Thymus (tissue), 11 donors: ENCODE data around the gene JAK2. TPM values are rescaled to one million over a fixed set of nuclear protein-coding genes. Genes with fewer than 3 reads are reported as not detected.

ENCODE experiments used
- DNase-seq, 9 donors: peaks; one replicate each; pipeline ENCODE4 v3.0.0-alpha.2; 2013; ENCODE audit warnings: low spot score in 9 of 9, low read depth in 6 of 9, missing footprints in 1 of 9
- H3K27ac ChIP-seq, 2 donors: one replicate each; pipeline ENCODE4 v1.5.1; 2013; ENCODE audit warnings: control low read depth in 1 of 2, low read depth in 1 of 2, low read length in 1 of 2, mild to moderate bottlenecking in 1 of 2, moderate library complexity in 1 of 2
- H3K27me3 ChIP-seq, 2 donors: one replicate each; pipeline ENCODE4 v1.5.1; 2013; ENCODE audit warnings: low read length in 1 of 2; ENCODE audit not compliant: control insufficient read depth in 2 of 2, insufficient read depth in 1 of 2
- H3K36me3 ChIP-seq, 2 donors: one replicate each; pipeline ENCODE4 v1.5.1; 2013; ENCODE audit warnings: low read length in 1 of 2, mild to moderate bottlenecking in 1 of 2, moderate library complexity in 1 of 2; ENCODE audit not compliant: control insufficient read depth in 2 of 2, insufficient read depth in 2 of 2
- H3K4me1 ChIP-seq, 2 donors: one replicate each; pipeline ENCODE4 v1.5.1; 2013; ENCODE audit warnings: low read length in 2 of 2; ENCODE audit not compliant: control insufficient read depth in 2 of 2, insufficient read depth in 2 of 2
- H3K4me3 ChIP-seq, 2 donors: one replicate each; pipeline ENCODE4 v1.5.1; 2013; ENCODE audit warnings: low read length in 2 of 2, control low read depth in 1 of 2, mild to moderate bottlenecking in 1 of 2
- H3K9me3 ChIP-seq, 2 donors: one replicate each; pipeline ENCODE4 v1.5.1; 2013; ENCODE audit warnings: low read length in 1 of 2, mild to moderate bottlenecking in 1 of 2; ENCODE audit not compliant: control insufficient read depth in 2 of 2, insufficient read depth in 1 of 2
- WGBS: extraction: QIAGEN DNeasy Blood & Tissue Kit; methylation state at CpG from one replicate; pipeline ENCODE4 v1.1.7; 2013; 5-methylcytosine and 5-hydroxymethylcytosine counted together
- polyA plus RNA-seq: library from polyadenylated mRNA; stranded (reverse); fragments of 200-250 nt; gene quantifications from one replicate; pipeline ENCODE4 v1.2.3, GENCODE V29; 2013
- total RNA-seq: library from RNA; stranded (reverse); fragments of 120-200 nt; gene quantifications from one replicate; pipeline ENCODE4 v1.2.4, GENCODE V29; 2013
- donor health status: healthy.

The JAK2 gene
- total and polyA plus RNA-seq, 2 donors, result 11.2 to 13.9 TPM

GRCh38 chr9:5043381-5043780 lies 58.3 kb downstream of the JAK2 start:
- no peak for DNase-seq
- WGBS, result over 99% methylated on average over 3 of the region's 3 CpGs

GRCh38 chr9:5044160-5044559 lies 59.1 kb downstream of the JAK2 start:
- Histone ChIP-seq H3K4me1 (no peaks in the 10 kb centered on the region), H3K27ac (no peak overlapping the region), H3K9me3 (peaks cover 5 to 23% of the 10 kb centered on the region in 2 donors), H3K36me3 (peaks cover 7 to 8% of the 10 kb centered on the region in 2 donors), H3K4me3 (no peak overlapping the region), H3K27me3 (no peaks in the 10 kb centered on the region)
- WGBS, result 97% methylated on average over 4 of the region's 4 CpGs
- DNase-seq, result no peak

More at GRCh38 chr9:5043381-5043780, 58.3 kb downstream of the JAK2 start:
- Histone ChIP-seq H3K4me3 (no peak overlapping the region), H3K4me1 (no peaks in the 10 kb centered on the region), H3K9me3 (peaks cover 5 to 23% of the 10 kb centered on the region in 2 donors), H3K36me3 (peaks cover 7 to 8% of the 10 kb centered on the region in 2 donors), H3K27ac (no peak overlapping the region), H3K27me3 (no peaks in the 10 kb centered on the region)

- Histone ChIP-seq H3K36me3 (no peaks in the 10 kb centered on the region), H3K4me3 (no peak overlapping the region), H3K9me3 (no peaks in the 10 kb centered on the region), H3K27ac (no peak overlapping the region), H3K27me3 (no peaks in the 10 kb centered on the region), H3K4me1 (no peaks in the 10 kb centered on the region)
- 100% methylated on average over 1 of the region's 1 CpG for WGBS
- DNase-seq, result no peak
Observed at GRCh38 chr9:5052838-5053237, 67.8 kb downstream of the JAK2 start.

GRCh38 chr9:5062631-5063030 lies 77.6 kb downstream of the JAK2 start:
- H3K27me3 ChIP-seq, result no peaks in the 10 kb centered on the region
- 69% methylated on average over 1 of the region's 1 CpG for WGBS
- no peaks in the 10 kb centered on the region for H3K4me1 ChIP-seq
- no peaks in the 10 kb centered on the region for H3K36me3 ChIP-seq
- DNase-seq, result no peak
- no peak overlapping the region for H3K4me3 ChIP-seq
- no peaks in the 10 kb centered on the region for H3K9me3 ChIP-seq
- H3K27ac ChIP-seq, result no peak overlapping the region

- 97% methylated on average over 1 of the region's 1 CpG for WGBS
- H3K27ac ChIP-seq, result no peak overlapping the region
- no peaks in the 10 kb centered on the region for H3K27me3 ChIP-seq
- no peak for DNase-seq
- peaks cover 0 to 8% of the 10 kb centered on the region in 2 donors for H3K36me3 ChIP-seq
- H3K9me3 ChIP-seq, result no peaks in the 10 kb centered on the region
- no peaks in the 10 kb centered on the region for H3K4me1 ChIP-seq
- no peak overlapping the region for H3K4me3 ChIP-seq
Observed at GRCh38 chr9:5072871-5073270, 87.8 kb downstream of the JAK2 start.

- no peak overlapping the region for H3K27ac ChIP-seq
- no peaks in the 10 kb centered on the region for H3K9me3 ChIP-seq
- DNase-seq, result no peak
- H3K4me1 ChIP-seq, result no peaks in the 10 kb centered on the region
- no peak overlapping the region for H3K4me3 ChIP-seq
- 99% methylated on average over 1 of the region's 1 CpG for WGBS
- H3K36me3 ChIP-seq, result peaks cover 0 to 8% of the 10 kb centered on the region in 2 donors
- no peaks in the 10 kb centered on the region for H3K27me3 ChIP-seq
Observed at GRCh38 chr9:5073701-5074100, 88.6 kb downstream of the JAK2 start.

- H3K27ac ChIP-seq, result no peak overlapping the region
- no peaks in the 10 kb centered on the region for H3K4me1 ChIP-seq
- no peaks in the 10 kb centered on the region for H3K27me3 ChIP-seq
- H3K4me3 ChIP-seq, result no peak overlapping the region
- H3K36me3 ChIP-seq, result peaks cover 0 to 3% of the 10 kb centered on the region in 2 donors
- no peak for DNase-seq
- 97% methylated on average over 30 of the region's 30 CpGs for WGBS
- H3K9me3 ChIP-seq, result no peaks in the 10 kb centered on the region
Observed at GRCh38 chr9:5085993-5086392, 100.9 kb downstream of the JAK2 start.

GRCh38 chr9:5089737-5090136 lies 104.7 kb downstream of the JAK2 start:
- no peaks in the 10 kb centered on the region for H3K4me1 ChIP-seq
- no peaks in the 10 kb centered on the region for H3K9me3 ChIP-seq
- no peak for DNase-seq
- H3K36me3 ChIP-seq, result no peaks in the 10 kb centered on the region
- 99% methylated on average over 2 of the region's 2 CpGs for whole genome bisulfite sequencing
- no peaks in the 10 kb centered on the region for H3K27me3 ChIP-seq
- H3K27ac ChIP-seq, result no peak overlapping the region
- no peak overlapping the region for H3K4me3 ChIP-seq

- no peak overlapping the region for H3K27ac ChIP-seq
- peaks cover 0 to 1% of the 10 kb centered on the region in 2 donors for H3K9me3 ChIP-seq
- H3K27me3 ChIP-seq, result no peaks in the 10 kb centered on the region
- no peak for DNase-seq
- no peaks in the 10 kb centered on the region for H3K4me1 ChIP-seq
- no peak overlapping the region for H3K4me3 ChIP-seq
- no peaks in the 10 kb centered on the region for H3K36me3 ChIP-seq
- 96% methylated on average over 2 of the region's 2 CpGs for WGBS
Observed at GRCh38 chr9:5095795-5096194, 110.7 kb downstream of the JAK2 start.

- peaks cover 0 to 9% of the 10 kb centered on the region in 2 donors for H3K9me3 ChIP-seq
- H3K4me1 ChIP-seq, result no peaks in the 10 kb centered on the region
- H3K36me3 ChIP-seq, result no peaks in the 10 kb centered on the region
- H3K27me3 ChIP-seq, result no peaks in the 10 kb centered on the region
- no peak for DNase-seq
- WGBS, result 99% methylated on average over 3 of the region's 3 CpGs
- no peak overlapping the region for H3K27ac ChIP-seq
- H3K4me3 ChIP-seq, result no peak overlapping the region
Observed at GRCh38 chr9:5099466-5099865, 114.4 kb downstream of the JAK2 start.
